Stimulated activated CD8-positive, alpha-beta memory T cell treated with anti-CD3 and anti-CD28 coated beads, Interleukin-15, amount 100 ng/mL, for 4 hours (primary cell): ENCODE results near the gene EVPL.
"Not testable (repeated sequence)": the region's sequence is repeated elsewhere in the genome, so short reads cannot be mapped to it uniquely, and the experiment has no call there.

Source experiments
- DNase-seq, 2 donors: peaks; one replicate each; pipeline ENCODE4 v3.0.0-alpha.2; 2020; ENCODE audit warnings: low read depth in 2 of 2

The EVPL gene

GRCh38 chr17:76048025-76048605, 21.0 kb upstream of the EVPL start:
- no peak for DNase-seq

DNA sequence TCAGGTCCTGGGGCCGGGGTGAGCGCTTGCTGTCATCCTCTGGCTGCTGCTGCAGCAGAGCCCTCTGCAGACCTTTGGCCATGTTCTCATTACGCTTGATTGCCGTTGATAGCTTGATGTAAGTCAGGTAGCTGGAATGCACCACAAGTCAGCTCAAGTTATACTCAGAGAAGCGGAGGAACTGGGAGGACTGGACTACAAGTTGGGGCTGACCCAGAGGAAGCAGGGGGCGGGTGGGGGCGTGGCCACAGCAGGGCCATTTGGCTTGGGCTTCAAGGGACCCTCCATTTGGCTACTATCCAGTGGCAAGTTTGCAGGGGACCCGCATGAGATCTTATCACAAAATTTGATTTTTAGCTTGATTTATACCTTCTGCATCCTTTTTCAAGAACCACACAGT, 19.0 kb upstream of the EVPL start:
- DNase-seq: no peak

GRCh38 chr17:76044475-76045007, 17.4 kb upstream of the EVPL start:
- not testable (repeated sequence) for DNase-seq

GRCh38 chr17:76042868-76043267, 15.8 kb upstream of the EVPL start:
- DNase-seq: not testable (repeated sequence)

DNA sequence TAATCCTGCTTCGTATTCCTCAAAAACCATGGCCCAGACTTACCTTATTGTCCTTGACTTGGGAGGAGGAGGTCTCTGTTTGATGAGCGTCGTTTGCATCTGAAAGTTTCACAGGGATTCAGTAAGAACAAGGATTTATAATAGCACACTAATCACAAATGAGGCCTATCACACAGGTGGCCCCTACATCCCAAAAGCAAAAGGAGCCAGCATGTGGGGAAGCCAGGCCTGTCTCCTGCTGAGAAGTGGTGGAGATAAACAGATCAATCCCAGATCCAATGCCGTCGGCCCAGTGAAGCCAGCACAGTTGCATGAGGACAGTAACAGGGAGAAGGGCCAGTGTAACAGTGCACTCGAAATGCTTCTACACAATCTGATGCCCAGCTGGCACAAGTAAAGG, 13.3 kb upstream of the EVPL start:
- no peak for DNase-seq

- no peak for DNase-seq
These were observed 12.0 kb upstream of the EVPL start for GRCh38 chr17:76039121-76039520.

DNA sequence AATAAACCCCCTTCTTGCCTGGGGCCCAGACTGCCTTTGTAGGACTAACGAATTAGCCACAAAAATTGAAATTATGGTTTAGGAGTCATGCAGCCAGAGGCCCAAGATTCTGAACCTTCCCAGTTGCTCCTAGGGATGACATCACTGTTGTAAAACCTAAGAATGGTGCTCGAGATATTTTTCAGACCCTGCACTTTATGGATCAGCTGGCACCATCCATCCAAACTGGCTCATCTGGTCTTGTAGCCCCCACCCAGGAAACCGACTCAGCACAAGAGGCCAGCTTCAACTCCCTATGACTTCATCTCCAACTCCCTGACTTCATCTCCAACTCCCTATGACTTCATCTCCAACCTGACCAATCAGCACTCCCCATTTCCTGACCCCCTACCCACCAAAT, 10.9 kb upstream of the EVPL start:
- DNase-seq: no peak

DNA sequence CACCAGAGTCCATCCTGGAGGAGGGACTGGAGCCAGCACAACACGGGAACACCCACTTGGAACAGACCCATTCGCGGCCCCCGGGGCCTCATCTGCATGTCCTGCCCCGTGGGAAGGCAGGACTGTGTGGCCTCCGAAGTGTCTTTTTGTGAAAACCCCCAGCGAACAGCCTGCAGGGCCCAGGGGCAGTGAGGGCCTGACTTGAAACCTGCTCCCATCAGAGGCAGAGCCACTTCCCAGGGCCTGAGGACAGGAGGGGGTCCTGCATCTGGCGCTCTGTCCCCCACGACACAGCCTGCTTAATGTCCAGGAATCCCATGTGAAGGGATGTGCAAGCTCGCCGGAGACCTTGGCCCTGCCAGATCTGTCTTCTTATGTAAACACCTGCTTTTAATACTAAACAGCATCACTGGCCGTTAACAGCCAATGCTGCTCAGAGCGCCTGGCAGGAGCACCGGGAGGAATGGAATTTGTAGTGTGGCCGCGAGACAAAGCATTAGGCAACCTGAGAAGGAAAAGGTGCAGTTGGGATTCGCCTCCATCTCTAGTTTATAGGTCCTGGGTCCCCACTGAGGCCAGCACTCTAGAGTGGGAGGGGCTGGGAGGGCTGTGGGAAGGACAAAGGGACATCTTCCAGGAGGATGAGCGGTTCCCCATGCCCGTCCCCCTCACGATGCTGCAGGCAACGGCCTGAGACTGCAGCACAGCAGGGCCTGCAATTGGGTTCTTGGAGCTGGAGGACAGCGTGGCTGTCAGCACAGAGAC, 9.6 kb upstream of the EVPL start:
- DNase-seq: no peak

DNA sequence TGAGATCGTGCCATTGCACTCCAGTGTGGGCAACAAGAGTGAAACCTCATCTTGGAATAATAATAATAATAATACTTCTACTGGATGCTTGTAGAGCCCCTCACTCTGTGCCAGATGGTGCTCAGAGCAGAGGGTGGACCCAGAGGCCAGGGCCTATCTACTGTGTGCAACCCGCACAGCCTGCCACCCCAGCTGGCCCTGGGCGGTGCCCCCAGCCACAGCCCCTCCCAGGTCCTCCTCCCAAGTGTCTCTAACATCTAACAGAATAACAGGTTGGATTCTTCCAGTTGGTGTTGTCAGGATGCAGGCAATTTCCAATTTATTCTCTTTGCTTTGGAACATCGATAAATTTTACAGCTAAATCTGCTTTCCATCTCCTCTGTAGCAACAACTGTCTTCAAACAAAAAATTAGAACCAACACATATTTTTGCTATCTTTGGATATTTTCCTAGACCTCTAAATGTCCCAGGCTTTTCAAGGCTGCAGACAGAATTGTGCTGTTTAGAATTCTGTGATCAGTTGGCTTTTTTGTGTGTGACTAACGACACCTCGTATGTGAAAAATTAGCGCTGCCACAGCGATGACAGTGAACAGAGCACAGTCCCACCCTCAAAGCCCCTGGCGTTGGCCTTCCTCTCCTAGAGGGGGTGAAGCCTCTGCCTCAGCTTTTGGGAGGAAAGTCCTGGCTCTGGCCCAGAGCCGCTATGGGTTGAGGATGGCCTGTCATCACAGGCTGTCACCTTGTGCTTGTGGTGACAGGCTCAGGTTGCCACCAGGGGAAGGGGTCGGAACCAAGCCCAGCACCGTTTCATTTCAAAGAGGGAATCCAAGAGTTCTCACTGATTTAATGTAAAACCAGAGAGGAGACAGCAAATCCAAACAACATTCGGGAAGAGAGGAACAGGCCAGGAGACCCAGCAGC, 7.6 kb upstream of the EVPL start:
- no peak for DNase-seq

GRCh38 chr17:76033139-76033538, 6.0 kb upstream of the EVPL start:
- DNase-seq: no peak

DNA sequence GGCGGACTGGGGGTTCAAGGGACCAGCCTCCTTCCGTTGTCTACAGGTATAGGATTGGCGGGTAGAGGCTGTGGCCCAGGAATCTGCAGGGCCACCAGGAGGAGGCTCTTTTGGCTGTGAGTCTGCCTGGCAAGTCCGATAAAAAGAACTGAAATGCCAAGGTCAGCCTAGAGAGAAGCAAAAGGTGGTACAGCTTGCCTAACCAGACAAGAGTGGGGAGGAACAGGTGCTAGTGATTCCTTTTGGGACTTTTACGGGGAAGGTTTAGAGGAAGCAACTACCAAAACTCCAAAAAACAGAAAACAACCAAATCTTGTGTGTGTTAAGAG, 5.6 kb upstream of the EVPL start:
- no peak for DNase-seq

DNA sequence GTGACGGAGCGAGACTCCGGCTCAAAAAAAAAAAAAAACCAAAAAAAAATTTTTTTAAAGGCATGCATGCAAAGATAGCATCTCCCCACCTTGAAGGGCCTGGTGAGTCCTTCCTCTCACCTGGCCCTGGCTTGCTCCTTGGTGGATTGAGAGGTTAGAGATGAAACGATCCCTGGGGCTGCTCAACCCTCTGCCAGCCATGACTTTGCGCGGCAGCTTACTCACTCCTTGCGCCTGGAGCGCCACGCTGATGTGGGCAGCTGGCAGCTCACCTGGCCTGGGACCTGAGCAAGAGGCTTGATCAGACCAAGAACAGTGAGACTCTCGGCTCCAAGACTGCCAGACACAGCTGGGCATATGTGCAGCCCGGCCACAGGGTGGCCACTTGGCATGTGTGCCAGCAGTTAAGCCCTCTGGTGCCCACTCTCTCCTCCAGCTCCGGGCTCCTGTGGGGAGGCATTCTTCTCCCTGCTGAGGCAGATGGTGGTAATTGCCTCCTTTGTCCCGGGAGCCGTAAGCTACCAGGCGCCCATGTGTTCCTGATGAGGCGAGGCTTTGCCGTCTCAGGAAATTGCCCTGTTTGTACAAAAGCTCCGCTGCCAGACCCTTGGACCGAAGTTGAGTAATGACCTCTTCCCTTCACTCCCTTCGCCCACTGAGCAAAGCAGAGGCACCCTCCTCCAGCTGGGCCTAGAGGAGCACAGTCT, 5.1 kb upstream of the EVPL start:
- DNase-seq: no peak

- no peak for DNase-seq
These were observed 370 bp downstream of the EVPL start for GRCh38 chr17:76026714-76027158.

- DNase-seq: no peak
These were observed 1.8 kb downstream of the EVPL start for GRCh38 chr17:76025294-76025693.

DNA sequence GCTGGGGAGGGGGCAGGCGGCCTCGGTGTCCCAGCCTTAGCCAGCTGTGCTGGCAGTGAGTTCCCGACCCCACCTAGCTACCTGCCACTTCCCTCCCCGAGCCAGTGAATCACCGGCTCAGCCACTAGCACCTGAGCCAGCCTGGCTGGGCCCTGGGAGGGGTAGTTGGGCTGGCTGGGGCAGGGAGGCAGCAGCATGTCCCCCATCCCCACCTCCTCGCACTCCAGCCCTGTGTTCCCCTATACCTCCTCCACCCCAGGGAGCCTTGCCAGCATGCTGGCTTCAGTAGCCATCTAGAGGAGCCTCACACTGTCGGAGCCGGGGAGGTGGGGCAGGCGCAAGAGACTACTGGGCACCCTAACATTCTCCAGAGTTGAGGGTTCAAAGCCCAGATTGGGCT, 2.8 kb downstream of the EVPL start:
- DNase-seq: no peak

GRCh38 chr17:76023900-76024237, 3.2 kb downstream of the EVPL start:
- no peak for DNase-seq

DNA sequence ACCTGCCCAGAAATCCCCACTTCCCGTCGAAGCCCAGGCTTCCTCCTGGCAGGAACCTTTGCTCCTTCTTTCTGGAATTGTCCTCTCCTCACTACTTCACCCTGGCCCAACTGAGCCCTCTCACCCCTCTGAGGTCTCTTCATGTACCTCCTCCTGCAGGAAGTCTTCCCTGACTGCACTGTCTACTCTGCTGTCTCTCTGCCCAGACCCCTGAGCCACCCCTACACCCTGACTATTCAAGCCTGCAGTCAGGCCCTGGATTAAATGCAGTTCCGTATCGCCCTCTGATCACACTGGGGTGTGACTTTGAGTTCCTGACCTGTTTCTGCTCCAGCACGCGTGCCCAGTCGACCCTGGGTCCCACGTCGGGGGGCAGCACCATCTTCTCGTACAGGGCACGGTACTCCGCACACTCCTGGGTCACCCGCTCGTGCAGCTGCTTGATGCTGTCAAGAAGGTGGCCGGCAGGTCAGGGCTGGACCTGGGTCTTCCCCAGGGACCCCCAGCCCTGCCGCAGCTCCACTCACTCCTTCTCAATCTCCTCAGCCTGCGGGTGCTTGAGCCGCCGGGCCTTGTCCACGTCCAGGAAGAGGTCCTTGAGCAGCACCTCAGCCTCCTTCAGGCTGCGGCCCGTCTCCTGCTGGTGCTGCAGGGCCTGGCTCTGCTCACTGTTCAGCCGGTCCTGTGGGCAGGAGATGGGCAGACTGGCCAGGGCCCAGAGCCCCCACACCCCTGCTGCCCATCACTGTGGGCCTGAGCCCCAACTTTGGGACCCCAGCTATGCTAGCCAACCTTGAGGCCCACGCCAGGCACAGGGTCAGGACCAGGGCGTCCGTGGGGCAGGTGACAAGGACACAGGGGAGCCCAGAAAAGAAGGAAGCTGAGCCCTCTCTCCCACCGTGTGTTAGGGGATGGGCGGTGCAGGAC, 3.9 kb downstream of the EVPL start:
- no peak for DNase-seq

- DNase-seq: no peak
These were observed 4.8 kb downstream of the EVPL start for GRCh38 chr17:76022285-76022684.

DNA sequence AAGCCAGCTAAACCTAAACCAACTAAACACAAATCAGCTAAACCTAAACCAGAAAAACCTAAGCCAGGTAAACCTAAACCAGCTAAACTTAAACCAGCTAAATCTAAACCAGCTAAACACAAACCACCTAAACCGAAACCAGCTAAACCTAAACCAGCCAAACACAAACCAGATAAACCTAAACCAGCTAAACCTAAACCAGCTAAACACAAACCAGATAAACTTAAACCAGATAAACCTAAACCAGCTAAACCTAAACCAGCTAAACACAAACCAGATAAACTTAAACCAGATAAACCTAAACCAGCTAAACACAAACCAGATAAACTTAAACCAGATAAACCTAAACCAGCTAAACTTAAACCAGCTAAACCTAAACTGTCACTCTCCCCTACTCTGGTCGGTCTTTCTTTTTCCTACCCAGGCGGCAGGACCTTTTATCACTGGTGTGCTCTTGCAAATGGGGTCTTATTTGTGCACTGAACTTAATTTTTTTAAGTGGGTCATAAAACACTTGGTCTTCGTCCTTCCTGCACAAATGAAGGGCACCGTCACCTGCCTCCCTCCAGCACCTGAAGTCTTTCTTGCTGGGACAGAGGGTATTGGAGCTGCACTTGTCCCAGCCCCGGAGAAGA, 7.2 kb downstream of the EVPL start:
- no peak for DNase-seq

DNA sequence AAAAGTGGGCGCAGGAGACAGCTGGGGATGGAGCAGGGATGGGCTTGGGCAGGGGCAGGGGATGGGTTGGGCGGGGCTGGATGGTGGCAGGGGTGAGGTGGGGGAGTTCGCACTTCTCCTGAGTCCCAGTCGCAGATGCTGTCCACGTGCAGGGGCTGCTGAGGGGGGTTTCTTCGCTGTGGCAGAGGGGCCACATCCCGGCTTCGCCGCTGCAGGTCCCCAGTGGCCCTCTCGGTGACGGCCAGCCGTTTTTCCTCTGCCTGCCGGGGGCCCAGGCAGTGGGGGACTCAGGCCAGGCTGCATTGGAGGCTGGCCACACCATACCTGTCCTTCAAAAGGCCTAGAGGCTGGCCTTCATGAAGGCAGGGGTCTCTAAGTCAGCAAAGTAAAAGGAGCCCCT, 8.3 kb downstream of the EVPL start:
- no peak for DNase-seq

GRCh38 chr17:76018340-76018680, 8.8 kb downstream of the EVPL start:
- no peak for DNase-seq
